ENCODE measurements around the gene THRA.

Gene THRA

GRCh38 chr17:40072040-40072734 lies 9.4 kb downstream of the THRA start:
- no peaks in the 10 kb centered on the region for H3K9me3 ChIP-seq (ENCODE audit: control insufficient read depth, insufficient read depth, low read length)
- H3K4me1 ChIP-seq (ENCODE audit: control insufficient read depth, low read length), result peaks cover 52% of the 10 kb centered on the region
- no peak overlapping the region for H3K4me2 ChIP-seq (ENCODE audit: low read length)
- TF ChIP-seq, protein P1, sequence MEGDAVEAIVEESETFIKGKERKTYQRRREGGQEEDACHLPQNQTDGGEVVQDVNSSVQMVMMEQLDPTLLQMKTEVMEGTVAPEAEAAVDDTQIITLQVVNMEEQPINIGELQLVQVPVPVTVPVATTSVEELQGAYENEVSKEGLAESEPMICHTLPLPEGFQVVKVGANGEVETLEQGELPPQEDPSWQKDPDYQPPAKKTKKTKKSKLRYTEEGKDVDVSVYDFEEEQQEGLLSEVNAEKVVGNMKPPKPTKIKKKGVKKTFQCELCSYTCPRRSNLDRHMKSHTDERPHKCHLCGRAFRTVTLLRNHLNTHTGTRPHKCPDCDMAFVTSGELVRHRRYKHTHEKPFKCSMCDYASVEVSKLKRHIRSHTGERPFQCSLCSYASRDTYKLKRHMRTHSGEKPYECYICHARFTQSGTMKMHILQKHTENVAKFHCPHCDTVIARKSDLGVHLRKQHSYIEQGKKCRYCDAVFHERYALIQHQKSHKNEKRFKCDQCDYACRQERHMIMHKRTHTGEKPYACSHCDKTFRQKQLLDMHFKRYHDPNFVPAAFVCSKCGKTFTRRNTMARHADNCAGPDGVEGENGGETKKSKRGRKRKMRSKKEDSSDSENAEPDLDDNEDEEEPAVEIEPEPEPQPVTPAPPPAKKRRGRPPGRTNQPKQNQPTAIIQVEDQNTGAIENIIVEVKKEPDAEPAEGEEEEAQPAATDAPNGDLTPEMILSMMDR (IDR thresholded peaks at IDR 0.05; ENCODE audit: low read depth, low read length, poor library complexity, severe bottlenecking), result no peak
- no peak for TF ChIP-seq EZH2phosphoT487 (IDR thresholded peaks at IDR 0.05; ENCODE audit: borderline replicate concordance, low read length)
- H3K27ac ChIP-seq (ENCODE audit: low read depth, low read length), result no peak overlapping the region
- H3F3A ChIP-seq (ENCODE audit: control insufficient read depth, insufficient read depth), result no peaks in the 10 kb centered on the region
- H3K9me2 ChIP-seq (replicated peaks; ENCODE audit: control insufficient read depth, low read length), result no peaks in the 10 kb centered on the region
- no peaks in the 10 kb centered on the region for H3K27me3 ChIP-seq (ENCODE audit: control insufficient read depth, low read length)
- no peaks in the 10 kb centered on the region for H4K20me1 ChIP-seq (ENCODE audit: control insufficient read depth, insufficient read depth, low read depth, low read length)
- H3K4me3 ChIP-seq (ENCODE audit: low read length), result no peak overlapping the region
- H3K36me3 ChIP-seq (ENCODE audit: control insufficient read depth, low read length), result no peaks in the 10 kb centered on the region
- H3K79me2 ChIP-seq (ENCODE audit: control insufficient read depth, low read length), result no peaks in the 10 kb centered on the region

DNA sequence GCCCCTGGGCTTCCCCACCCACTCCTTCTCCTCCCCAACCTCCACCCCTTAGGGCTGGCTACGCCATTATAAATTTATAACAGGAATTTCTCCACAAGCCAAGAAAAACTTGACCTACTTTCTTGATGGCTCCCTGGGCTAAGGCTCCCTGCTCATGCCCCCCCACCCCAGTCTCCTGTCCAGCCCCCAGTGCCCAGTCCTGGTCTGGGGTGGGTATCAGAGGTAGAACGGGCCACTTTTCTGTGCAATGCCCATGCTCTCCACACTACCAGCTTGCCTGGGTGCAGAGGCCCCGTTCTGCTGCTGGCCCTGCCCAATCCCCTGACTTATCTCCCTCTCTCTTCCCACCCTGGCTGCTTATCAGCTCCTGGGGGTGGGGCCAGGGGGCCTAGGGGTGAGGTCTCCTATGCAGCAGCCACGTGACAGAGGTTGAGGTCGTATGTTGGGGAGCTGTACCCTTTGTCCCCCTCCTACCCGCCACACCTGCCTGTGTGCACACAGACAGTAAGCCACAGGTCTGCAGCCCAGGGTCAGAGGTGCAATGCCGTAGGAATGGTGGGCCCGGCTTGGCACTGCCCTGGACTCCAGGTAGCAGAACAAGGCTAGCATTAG lies 10.1 kb downstream of the THRA start:
- peaks cover 50% of the 10 kb centered on the region for H3K4me1 ChIP-seq (ENCODE audit: control insufficient read depth, low read length)

DNA sequence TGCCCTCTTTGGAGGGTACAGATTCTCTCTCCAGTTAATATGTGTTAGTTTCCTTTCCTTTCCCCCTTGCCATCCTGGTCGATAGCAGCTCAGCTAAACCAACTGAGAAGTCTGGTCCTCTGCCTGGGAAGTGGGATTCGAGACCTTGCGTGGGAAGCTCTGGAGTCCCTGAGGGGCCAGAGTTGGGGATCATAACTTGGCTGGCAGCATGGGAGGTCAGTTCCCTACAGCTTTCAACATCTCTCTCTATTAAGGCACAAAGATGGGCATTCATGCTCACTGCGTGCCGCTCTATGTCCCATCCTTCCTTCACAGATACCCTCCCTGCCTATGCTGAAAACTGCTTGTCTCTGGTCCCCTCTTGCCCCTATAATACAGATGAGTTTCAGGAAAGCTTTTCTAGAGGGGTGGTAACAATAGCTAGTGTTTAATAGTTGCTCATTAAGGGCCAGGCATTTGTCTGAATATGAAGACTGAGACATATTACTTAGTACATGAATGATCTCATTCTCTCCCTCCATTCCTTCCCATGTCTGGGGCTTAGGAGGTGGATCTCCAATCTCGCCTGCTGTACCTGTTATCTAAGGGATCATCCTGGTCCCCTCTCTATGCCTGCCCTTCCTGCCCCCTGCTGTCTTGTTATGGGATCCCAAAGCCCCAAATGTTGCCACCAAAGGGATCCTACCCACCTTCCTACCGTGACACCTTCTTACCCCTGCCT lies 10.8 kb downstream of the THRA start:
- H3K4me2 ChIP-seq (ENCODE audit: low read length), result no peak overlapping the region
- H3K27ac ChIP-seq (ENCODE audit: low read depth, low read length), result no peak overlapping the region
- H3K79me2 ChIP-seq (ENCODE audit: control insufficient read depth, low read length), result no peaks in the 10 kb centered on the region
- no peaks in the 10 kb centered on the region for H3K9me2 ChIP-seq (replicated peaks; ENCODE audit: control insufficient read depth, low read length)
- H3K4me3 ChIP-seq (ENCODE audit: low read length), result no peak overlapping the region
- H4K20me1 ChIP-seq (ENCODE audit: control insufficient read depth, insufficient read depth, low read depth, low read length), result no peaks in the 10 kb centered on the region
- no peaks in the 10 kb centered on the region for H3F3A ChIP-seq (ENCODE audit: control insufficient read depth, insufficient read depth)
- no peaks in the 10 kb centered on the region for H3K36me3 ChIP-seq (ENCODE audit: control insufficient read depth, low read length)
- H3K9me3 ChIP-seq (ENCODE audit: control insufficient read depth, insufficient read depth, low read length), result no peaks in the 10 kb centered on the region
- peaks cover 42% of the 10 kb centered on the region for H3K4me1 ChIP-seq (ENCODE audit: control insufficient read depth, low read length)
- TF ChIP-seq, protein P1 (IDR thresholded peaks at IDR 0.05; ENCODE audit: low read depth, low read length, poor library complexity, severe bottlenecking), result no peak
- no peak for TF ChIP-seq EZH2phosphoT487 (IDR thresholded peaks at IDR 0.05; ENCODE audit: borderline replicate concordance, low read length)
- no peaks in the 10 kb centered on the region for H3K27me3 ChIP-seq (ENCODE audit: control insufficient read depth, low read length)

More for the DNA sequence above, 10.1 kb downstream of the THRA start:
- Histone ChIP-seq H3K4me3 (ENCODE audit: low read length) (no peak overlapping the region), H3K27ac (ENCODE audit: low read depth, low read length) (no peak overlapping the region), H3K27me3 (ENCODE audit: control insufficient read depth, low read length) (no peaks in the 10 kb centered on the region), H3F3A (ENCODE audit: control insufficient read depth, insufficient read depth) (no peaks in the 10 kb centered on the region), H3K36me3 (ENCODE audit: control insufficient read depth, low read length) (no peaks in the 10 kb centered on the region), H3K4me2 (ENCODE audit: low read length) (no peak overlapping the region), H4K20me1 (ENCODE audit: control insufficient read depth, insufficient read depth, low read depth, low read length) (no peaks in the 10 kb centered on the region), H3K9me3 (ENCODE audit: control insufficient read depth, insufficient read depth, low read length) (no peaks in the 10 kb centered on the region), H3K79me2 (ENCODE audit: control insufficient read depth, low read length) (no peaks in the 10 kb centered on the region), H3K9me2 (replicated peaks; ENCODE audit: control insufficient read depth, low read length) (no peaks in the 10 kb centered on the region)
- TF ChIP-seq EZH2phosphoT487 (IDR thresholded peaks at IDR 0.05; ENCODE audit: borderline replicate concordance, low read length), result no peak
- TF ChIP-seq, protein P1 (IDR thresholded peaks at IDR 0.05; ENCODE audit: low read depth, low read length, poor library complexity, severe bottlenecking), result no peak

Measured in DOHH2 (cell line).